Osteoblast (primary cell): ENCODE data around the gene P3R3URF. TPM values are rescaled to one million over a fixed set of nuclear protein-coding genes. Genes with fewer than 3 reads are reported as not detected.

Experiments
- DNase-seq: peaks from one replicate; pipeline ENCODE4 v3.0.0; 2011; ENCODE audit warnings: low spot score, mixed read lengths; ENCODE audit not compliant: insufficient read length; ENCODE audit errors: missing footprints
- H2AFZ ChIP-seq: 2 replicates; pipeline ENCODE4 v1.6.0; 2011; ENCODE audit warnings: mild to moderate bottlenecking, low read length
- H3K27ac ChIP-seq: 2 replicates; pipeline ENCODE4 v1.5.1; 2011; ENCODE audit warnings: mild to moderate bottlenecking, low read depth, low read length, moderate library complexity
- H3K27me3 ChIP-seq: 2 replicates; pipeline ENCODE4 v1.6.0; 2012; ENCODE audit warnings: mild to moderate bottlenecking, control low read depth, inconsistent platforms, low read length, moderate library complexity; ENCODE audit not compliant: insufficient read depth
- H3K36me3 ChIP-seq: 2 replicates; pipeline ENCODE4 v1.5.1; 2011; ENCODE audit warnings: mild to moderate bottlenecking, low read length, control low read depth, moderate library complexity; ENCODE audit not compliant: insufficient read depth
- H3K4me1 ChIP-seq: 2 replicates; pipeline ENCODE4 v1.5.1; 2011; ENCODE audit warnings: mild to moderate bottlenecking, low read length, control low read depth, moderate library complexity; ENCODE audit not compliant: insufficient read depth
- H3K4me2 ChIP-seq: 2 replicates; pipeline ENCODE4 v1.6.0; 2011; ENCODE audit warnings: mild to moderate bottlenecking, low read length; ENCODE audit not compliant: insufficient read depth
- H3K4me3 ChIP-seq: fragments of 200-600 bp; sonication (generic); 3 replicates; pipeline ENCODE4 v1.5.1; 2012; ENCODE audit warnings: mild to moderate bottlenecking, low read length, inconsistent platforms; ENCODE audit not compliant: insufficient read depth
- H3K79me2 ChIP-seq: 2 replicates; pipeline ENCODE4 v1.6.0; 2012; ENCODE audit warnings: mild to moderate bottlenecking, low read length, control low read depth, inconsistent platforms; ENCODE audit not compliant: insufficient read depth
- H3K9me3 ChIP-seq: 2 replicates; pipeline ENCODE4 v1.5.1; 2011; ENCODE audit warnings: low read depth, low read length, control low read depth
- H4K20me1 ChIP-seq: 2 replicates; pipeline ENCODE4 v1.6.0; 2012; ENCODE audit warnings: mild to moderate bottlenecking, low read length, control low read depth; ENCODE audit not compliant: insufficient read depth
- total RNA-seq: library from RNA; depleted of rRNA; stranded (reverse); fragments of >200 nt; gene quantifications from 2 replicates; pipeline ENCODE4 v1.2.3, GENCODE V29; 2012
- TF ChIP-seq, protein P1 (sequence below): IDR thresholded peaks from 2 replicates; pipeline ENCODE4 v1.5.1; 2011; ENCODE audit warnings: mild to moderate bottlenecking, low read depth, low read length, moderate library complexity; ENCODE audit errors: extremely low read depth

The P3R3URF gene
- total RNA-seq, 1 donor, result not detected

DNA sequence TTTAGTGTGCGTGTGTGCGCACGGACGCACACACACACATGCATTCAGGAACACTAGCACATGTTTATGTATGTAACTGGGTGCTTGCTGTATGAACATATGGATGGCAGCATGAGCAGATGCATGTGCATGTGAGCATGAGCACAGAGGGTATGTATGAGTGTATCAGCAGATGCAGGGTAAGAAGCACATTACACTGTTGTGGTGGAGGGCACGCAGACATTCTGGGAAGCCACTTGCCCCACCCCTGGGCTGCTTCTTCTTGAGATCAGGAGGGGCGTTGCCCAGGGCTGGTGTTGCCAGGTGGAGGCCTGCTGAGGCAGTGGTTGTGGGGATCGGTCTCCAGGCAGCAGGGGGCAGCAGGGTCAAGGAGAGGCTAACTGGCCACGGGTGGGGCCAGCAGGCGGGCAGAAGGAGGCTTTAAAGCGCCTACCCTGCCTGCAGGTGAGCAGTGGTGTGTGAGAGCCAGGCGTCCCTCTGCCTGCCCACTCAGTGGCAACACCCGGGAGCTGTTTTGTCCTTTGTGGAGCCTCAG, 3.9 kb upstream of the P3R3URF start:
- TF ChIP-seq, protein P1, sequence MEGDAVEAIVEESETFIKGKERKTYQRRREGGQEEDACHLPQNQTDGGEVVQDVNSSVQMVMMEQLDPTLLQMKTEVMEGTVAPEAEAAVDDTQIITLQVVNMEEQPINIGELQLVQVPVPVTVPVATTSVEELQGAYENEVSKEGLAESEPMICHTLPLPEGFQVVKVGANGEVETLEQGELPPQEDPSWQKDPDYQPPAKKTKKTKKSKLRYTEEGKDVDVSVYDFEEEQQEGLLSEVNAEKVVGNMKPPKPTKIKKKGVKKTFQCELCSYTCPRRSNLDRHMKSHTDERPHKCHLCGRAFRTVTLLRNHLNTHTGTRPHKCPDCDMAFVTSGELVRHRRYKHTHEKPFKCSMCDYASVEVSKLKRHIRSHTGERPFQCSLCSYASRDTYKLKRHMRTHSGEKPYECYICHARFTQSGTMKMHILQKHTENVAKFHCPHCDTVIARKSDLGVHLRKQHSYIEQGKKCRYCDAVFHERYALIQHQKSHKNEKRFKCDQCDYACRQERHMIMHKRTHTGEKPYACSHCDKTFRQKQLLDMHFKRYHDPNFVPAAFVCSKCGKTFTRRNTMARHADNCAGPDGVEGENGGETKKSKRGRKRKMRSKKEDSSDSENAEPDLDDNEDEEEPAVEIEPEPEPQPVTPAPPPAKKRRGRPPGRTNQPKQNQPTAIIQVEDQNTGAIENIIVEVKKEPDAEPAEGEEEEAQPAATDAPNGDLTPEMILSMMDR, result no peak
- DNase-seq, result no peak

DNA sequence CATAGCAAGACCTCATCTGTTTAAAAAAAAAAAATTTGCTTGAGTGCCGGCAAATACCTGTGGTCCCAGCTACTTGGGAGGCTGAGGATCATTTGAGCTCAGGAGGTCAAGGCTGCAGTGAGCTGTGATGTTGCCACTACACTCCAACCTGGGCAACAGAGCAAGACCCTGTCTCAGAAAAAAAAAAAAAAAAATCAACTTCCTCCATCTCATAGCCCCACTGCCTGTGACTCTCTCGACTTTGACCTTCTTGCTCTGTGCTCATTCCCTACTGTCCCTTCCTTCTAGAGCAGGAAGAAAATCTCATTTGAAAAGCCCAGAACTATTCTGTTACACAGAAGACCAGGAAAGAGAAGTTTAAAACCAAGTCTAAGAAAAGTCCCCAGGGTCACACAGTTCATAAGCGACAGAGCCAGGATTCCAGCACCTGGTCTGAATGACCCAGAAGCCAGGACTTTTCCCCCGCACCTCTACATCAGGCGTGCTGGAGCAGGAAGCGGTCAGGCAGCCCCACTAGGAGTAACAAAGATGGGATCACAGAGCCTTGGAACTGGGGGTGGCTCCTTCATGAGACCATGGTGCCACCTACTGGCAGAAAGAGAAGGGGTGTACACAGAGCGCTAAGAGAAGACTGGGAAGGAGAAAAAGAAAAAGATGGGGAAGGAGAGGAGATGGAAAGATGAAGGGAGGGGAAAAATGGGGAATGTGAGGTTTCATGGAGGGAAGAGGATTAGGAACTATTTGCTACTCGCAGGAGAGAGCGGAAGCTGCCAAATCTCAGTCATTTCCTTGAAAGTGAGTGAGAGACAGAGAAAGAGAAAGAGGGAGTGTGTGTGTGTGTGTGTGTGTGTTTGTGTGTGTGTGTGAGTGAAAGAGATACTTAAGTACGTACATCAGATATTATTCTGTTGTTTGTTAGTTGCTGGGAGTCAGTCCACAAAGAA, 3.1 kb upstream of the P3R3URF start:
- DNase-seq, result peak; percentile 95
- H2AFZ ChIP-seq, result peak overlapping the region; percentile 91
- peak overlapping the region; percentile 71 for H3K4me2 ChIP-seq
- no peaks in the 10 kb centered on the region for H3K36me3 ChIP-seq
- H4K20me1 ChIP-seq, result no peaks in the 10 kb centered on the region
- H3K79me2 ChIP-seq, result no peaks in the 10 kb centered on the region
- H3K9me3 ChIP-seq, result no peaks in the 10 kb centered on the region
- H3K4me1 ChIP-seq, result peaks cover 27% of the 10 kb centered on the region
- H3K27ac ChIP-seq, result no peak overlapping the region
- H3K27me3 ChIP-seq, result no peaks in the 10 kb centered on the region
- TF ChIP-seq, protein P1, result peak; percentile 94
- peak overlapping the region; percentile 44 for H3K4me3 ChIP-seq

More for the DNA sequence above, 3.9 kb upstream of the P3R3URF start:
- Histone ChIP-seq H3K4me1 (peaks cover 25% of the 10 kb centered on the region), H3K9me3 (no peaks in the 10 kb centered on the region), H3K27ac (no peak overlapping the region), H4K20me1 (no peaks in the 10 kb centered on the region), H3K4me2 (no peak overlapping the region), H3K4me3 (no peak overlapping the region), H3K79me2 (no peaks in the 10 kb centered on the region), H2AFZ (no peak overlapping the region), H3K27me3 (no peaks in the 10 kb centered on the region), H3K36me3 (no peaks in the 10 kb centered on the region)

- no peaks in the 10 kb centered on the region for H4K20me1 ChIP-seq
- no peaks in the 10 kb centered on the region for H3K27me3 ChIP-seq
- no peak overlapping the region for H3K27ac ChIP-seq
- no peaks in the 10 kb centered on the region for H3K36me3 ChIP-seq
- TF ChIP-seq, protein P1, result no peak
- H3K9me3 ChIP-seq, result no peaks in the 10 kb centered on the region
- H3K4me3 ChIP-seq, result no peak overlapping the region
- H3K79me2 ChIP-seq, result no peaks in the 10 kb centered on the region
- peaks cover 15% of the 10 kb centered on the region for H3K4me1 ChIP-seq
- peak overlapping the region; percentile 11 for H2AFZ ChIP-seq
- no peak overlapping the region for H3K4me2 ChIP-seq
- DNase-seq, result no peak
These were observed 1.0 kb downstream of the P3R3URF start for GRCh38 chr1:46175243-46175642.

DNA sequence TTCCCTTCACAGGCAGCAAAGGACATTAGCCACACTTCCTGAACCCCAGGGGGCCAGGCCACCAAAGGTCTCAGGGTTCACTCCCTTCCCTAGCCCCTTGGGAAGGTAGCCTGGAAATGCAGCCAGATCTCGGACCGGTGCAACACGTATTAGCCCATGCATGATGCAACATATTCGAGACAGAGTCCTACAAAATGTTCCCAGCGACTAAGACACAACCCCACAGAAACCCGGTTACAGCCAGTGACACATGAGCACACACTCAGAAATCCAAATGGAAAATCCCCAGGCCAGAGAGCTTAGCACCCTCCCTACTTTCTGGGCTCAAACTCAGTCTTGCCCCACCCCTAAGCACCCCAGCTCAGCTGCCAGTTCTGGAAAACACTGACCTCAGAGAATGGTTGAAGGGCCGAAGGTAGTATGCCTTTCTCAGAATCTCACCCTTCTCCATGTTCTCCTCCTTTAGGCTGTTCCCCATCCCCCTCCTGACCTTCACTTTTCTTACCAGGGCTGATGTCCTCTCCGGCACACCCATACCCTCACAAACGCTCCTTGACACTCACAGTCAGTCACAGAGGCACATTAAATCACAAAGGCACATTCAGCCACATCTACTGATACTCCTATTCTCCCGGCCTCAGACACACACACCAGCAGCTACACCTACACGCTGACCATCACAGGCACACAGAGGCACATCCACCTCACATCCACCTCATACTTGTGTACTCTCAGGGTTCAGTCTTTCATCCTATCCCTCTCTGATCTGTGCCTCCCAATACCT, 1.6 kb downstream of the P3R3URF start, which contains the start of gene TSPAN1:
Gene TSPAN1, plus strand, starts transcription at position 640 of the 784 bp plus-strand sequence. CDS start 6,021 bp downstream, outside the sequence.
- Histone ChIP-seq H4K20me1 (no peaks in the 10 kb centered on the region), H3K79me2 (no peaks in the 10 kb centered on the region), H3K36me3 (no peaks in the 10 kb centered on the region), H3K27me3 (peaks cover 2% of the 10 kb centered on the region), H3K4me2 (no peak within 1 kb of the TSS), H3K4me1 (peaks cover 15% of the 10 kb centered on the region), H3K9me3 (no peaks in the 10 kb centered on the region), H3K4me3 (no peak within 1 kb of the TSS), H3K27ac (no peak within 1 kb of the TSS), H2AFZ (peak within 1 kb of the TSS; percentile 11)
- peak; percentile 91 for DNase-seq
- TF ChIP-seq, protein P1, result no peak
